ENCODE measurements around the gene CPB2. TPM values are rescaled to one million over a fixed set of nuclear protein-coding genes. Genes with fewer than 3 reads are reported as not detected.

The CPB2 gene
- total RNA-seq, 1 donor = not detected

DNA sequence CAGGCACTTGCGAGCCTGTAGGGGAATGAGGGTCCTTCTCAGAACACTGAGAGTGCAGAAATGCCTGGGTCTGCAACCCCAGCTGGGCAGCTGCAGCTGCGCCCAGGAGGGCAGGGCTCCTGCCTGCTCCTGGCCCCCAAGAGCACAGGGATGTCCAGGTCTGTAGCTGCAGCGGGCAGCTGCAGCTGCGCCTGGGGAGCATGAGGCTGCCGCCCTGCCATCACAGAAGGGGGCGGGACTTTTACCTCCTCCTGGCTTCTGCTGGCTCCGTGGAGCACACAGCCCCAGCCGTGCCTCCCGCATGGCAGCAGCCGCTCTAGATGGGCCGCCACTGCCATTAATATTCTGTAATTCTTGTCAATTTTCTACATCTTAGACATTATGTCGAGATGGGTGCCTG, 17.8 kb downstream of the CPB2 start:
- Histone ChIP-seq H3K27me3 (ENCODE audit: insufficient read depth, low read length) (no peaks in the 10 kb centered on the region), H4K20me1 (ENCODE audit: insufficient read depth, low read length) (no peaks in the 10 kb centered on the region), H3K4me1 (ENCODE audit: insufficient read depth, low read length) (no peaks in the 10 kb centered on the region), H2AFZ (ENCODE audit: low read length) (no peak overlapping the region), H3K27ac (ENCODE audit: low read depth, low read length) (no peak overlapping the region), H3K4me2 (ENCODE audit: insufficient read depth, low read length) (no peak overlapping the region), H3K9me3 (ENCODE audit: low read depth, low read length) (no peaks in the 10 kb centered on the region), H3K4me3 (ENCODE audit: insufficient read depth, low read length) (no peak overlapping the region), H3K79me2 (ENCODE audit: insufficient read depth, low read length) (no peaks in the 10 kb centered on the region), H3K36me3 (ENCODE audit: insufficient read depth, low read length) (no peaks in the 10 kb centered on the region)
- no peak for DNase-seq (ENCODE audit: insufficient read length, low spot score, missing footprints)
- TF ChIP-seq, protein P1, sequence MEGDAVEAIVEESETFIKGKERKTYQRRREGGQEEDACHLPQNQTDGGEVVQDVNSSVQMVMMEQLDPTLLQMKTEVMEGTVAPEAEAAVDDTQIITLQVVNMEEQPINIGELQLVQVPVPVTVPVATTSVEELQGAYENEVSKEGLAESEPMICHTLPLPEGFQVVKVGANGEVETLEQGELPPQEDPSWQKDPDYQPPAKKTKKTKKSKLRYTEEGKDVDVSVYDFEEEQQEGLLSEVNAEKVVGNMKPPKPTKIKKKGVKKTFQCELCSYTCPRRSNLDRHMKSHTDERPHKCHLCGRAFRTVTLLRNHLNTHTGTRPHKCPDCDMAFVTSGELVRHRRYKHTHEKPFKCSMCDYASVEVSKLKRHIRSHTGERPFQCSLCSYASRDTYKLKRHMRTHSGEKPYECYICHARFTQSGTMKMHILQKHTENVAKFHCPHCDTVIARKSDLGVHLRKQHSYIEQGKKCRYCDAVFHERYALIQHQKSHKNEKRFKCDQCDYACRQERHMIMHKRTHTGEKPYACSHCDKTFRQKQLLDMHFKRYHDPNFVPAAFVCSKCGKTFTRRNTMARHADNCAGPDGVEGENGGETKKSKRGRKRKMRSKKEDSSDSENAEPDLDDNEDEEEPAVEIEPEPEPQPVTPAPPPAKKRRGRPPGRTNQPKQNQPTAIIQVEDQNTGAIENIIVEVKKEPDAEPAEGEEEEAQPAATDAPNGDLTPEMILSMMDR (IDR thresholded peaks at IDR 0.05; ENCODE audit: extremely low read depth, low read depth, low read length) = no peak

DNA sequence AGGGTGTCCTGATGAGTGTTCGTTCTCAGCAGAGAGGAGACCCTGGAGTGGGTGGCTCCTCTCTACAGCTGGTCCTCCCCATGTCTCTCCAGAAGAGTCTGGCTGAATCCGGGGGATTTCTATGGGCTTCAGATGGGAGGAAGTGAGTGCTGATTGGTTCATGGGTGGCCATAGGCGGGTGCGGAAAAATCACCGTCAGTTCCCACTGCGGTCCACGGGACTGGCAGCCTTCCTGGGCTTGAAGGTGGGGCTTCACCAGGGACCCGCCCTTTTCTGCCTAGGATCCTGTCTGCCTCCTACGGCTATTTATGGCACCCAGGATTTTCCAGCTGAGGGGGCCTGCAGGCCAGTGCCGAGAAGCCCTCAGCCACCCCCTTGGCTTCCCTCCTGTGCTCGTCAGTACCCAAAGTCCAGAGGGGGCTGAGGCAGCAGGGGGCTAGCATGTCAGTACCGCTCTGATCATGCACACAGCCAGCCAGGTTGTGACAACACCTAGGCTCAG, 18.4 kb downstream of the CPB2 start:
- Histone ChIP-seq H3K4me3 (ENCODE audit: insufficient read depth, low read length) (no peak overlapping the region), H3K36me3 (ENCODE audit: insufficient read depth, low read length) (no peaks in the 10 kb centered on the region), H3K27ac (ENCODE audit: low read depth, low read length) (no peak overlapping the region), H3K79me2 (ENCODE audit: insufficient read depth, low read length) (no peaks in the 10 kb centered on the region), H3K4me1 (ENCODE audit: insufficient read depth, low read length) (no peaks in the 10 kb centered on the region), H3K9me3 (ENCODE audit: low read depth, low read length) (no peaks in the 10 kb centered on the region), H3K4me2 (ENCODE audit: insufficient read depth, low read length) (no peak overlapping the region), H2AFZ (ENCODE audit: low read length) (no peak overlapping the region), H3K27me3 (ENCODE audit: insufficient read depth, low read length) (no peaks in the 10 kb centered on the region), H4K20me1 (ENCODE audit: insufficient read depth, low read length) (no peaks in the 10 kb centered on the region)
- no peak for DNase-seq (ENCODE audit: insufficient read length, low spot score, missing footprints)
- TF ChIP-seq, protein P1 (IDR thresholded peaks at IDR 0.05; ENCODE audit: extremely low read depth, low read depth, low read length) = no peak

DNA sequence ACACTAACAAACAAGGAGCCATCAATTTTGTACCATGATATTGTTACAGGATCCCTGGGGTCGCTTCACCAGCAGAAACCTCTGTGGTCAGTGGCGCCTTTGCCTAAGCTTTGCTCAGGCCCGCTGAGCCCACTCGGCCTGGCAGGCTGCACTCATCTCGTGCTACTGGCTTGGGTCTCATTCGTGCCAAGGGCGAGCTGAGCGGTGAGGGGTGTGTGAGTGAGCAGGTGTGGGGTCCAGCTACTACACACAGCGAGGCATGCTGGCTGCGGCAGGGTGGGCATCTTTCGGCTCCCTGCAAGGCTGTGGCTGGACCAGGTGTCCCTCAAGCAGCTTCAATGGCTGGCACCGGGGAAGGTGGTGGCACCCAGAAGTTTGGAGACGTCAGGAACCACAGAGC, 19.1 kb downstream of the CPB2 start:
- no peaks in the 10 kb centered on the region for H3K4me1 ChIP-seq (ENCODE audit: insufficient read depth, low read length)
- TF ChIP-seq, protein P1 (IDR thresholded peaks at IDR 0.05; ENCODE audit: extremely low read depth, low read depth, low read length) = no peak
- no peak overlapping the region for H3K27ac ChIP-seq (ENCODE audit: low read depth, low read length)
- H3K27me3 ChIP-seq (ENCODE audit: insufficient read depth, low read length) = no peaks in the 10 kb centered on the region
- no peaks in the 10 kb centered on the region for H3K36me3 ChIP-seq (ENCODE audit: insufficient read depth, low read length)
- no peaks in the 10 kb centered on the region for H3K9me3 ChIP-seq (ENCODE audit: low read depth, low read length)
- no peaks in the 10 kb centered on the region for H4K20me1 ChIP-seq (ENCODE audit: insufficient read depth, low read length)
- no peak overlapping the region for H3K4me2 ChIP-seq (ENCODE audit: insufficient read depth, low read length)
- no peaks in the 10 kb centered on the region for H3K79me2 ChIP-seq (ENCODE audit: insufficient read depth, low read length)
- H3K4me3 ChIP-seq (ENCODE audit: insufficient read depth, low read length) = no peak overlapping the region
- H2AFZ ChIP-seq (ENCODE audit: low read length) = no peak overlapping the region
- no peak for DNase-seq (ENCODE audit: insufficient read length, low spot score, missing footprints)

DNA sequence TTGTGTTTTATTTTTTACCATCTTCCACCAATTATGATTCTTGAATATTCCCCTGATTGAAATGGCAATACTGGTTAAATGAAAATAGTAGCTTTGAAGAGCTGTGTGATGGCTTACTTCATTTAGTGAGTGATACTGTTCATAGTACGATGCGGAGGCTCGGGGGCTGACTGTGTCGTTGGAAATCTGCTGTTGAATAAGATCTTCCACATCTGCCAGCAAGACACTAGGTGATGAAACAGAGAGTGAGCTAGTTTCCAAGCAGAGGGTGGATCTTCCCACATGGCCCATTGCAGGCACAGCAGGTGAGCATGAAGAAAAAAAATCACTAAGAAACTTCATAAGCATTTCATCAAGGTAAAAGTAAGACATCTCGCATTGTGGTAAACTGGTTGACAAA, 22.5 kb downstream of the CPB2 start:
- Histone ChIP-seq H2AFZ (ENCODE audit: low read length) (no peak overlapping the region), H3K79me2 (ENCODE audit: insufficient read depth, low read length) (no peaks in the 10 kb centered on the region), H3K4me3 (ENCODE audit: insufficient read depth, low read length) (no peak overlapping the region), H3K4me2 (ENCODE audit: insufficient read depth, low read length) (no peak overlapping the region), H3K4me1 (ENCODE audit: insufficient read depth, low read length) (no peaks in the 10 kb centered on the region), H3K9me3 (ENCODE audit: low read depth, low read length) (no peaks in the 10 kb centered on the region), H3K36me3 (ENCODE audit: insufficient read depth, low read length) (no peaks in the 10 kb centered on the region), H4K20me1 (ENCODE audit: insufficient read depth, low read length) (no peaks in the 10 kb centered on the region), H3K27ac (ENCODE audit: low read depth, low read length) (no peak overlapping the region), H3K27me3 (ENCODE audit: insufficient read depth, low read length) (no peaks in the 10 kb centered on the region)
- DNase-seq (ENCODE audit: insufficient read length, low spot score, missing footprints) = no peak
- TF ChIP-seq, protein P1 (IDR thresholded peaks at IDR 0.05; ENCODE audit: extremely low read depth, low read depth, low read length) = no peak

Data from osteoblast (primary cell).